ENCODE data around the gene MAFG.

MAFG gene

GRCh38 chr17:81868674-81869220 lies 58.8 kb downstream of the MAFG start:
- DNase-seq (ENCODE audit: low spot score): no peak

Data from hematopoietic multipotent progenitor cell treated with erythropoietin and hydrocortisone succinate and interleukin-3 and kit ligand, for 15 days (in vitro differentiated cells).